Activated T-helper 17 cell treated with anti-CD3 and anti-CD28 coated beads, Interleukin-2, amount 50 U/mL, for 72 hours (primary cell): ENCODE measurements around the gene GNPDA1. TPM values are rescaled to one million over a fixed set of nuclear protein-coding genes. Genes with fewer than 3 reads are reported as not detected.
A peak's percentile ranks its signal among the peaks of the same experiment; 100 is the strongest.
"Not testable (repeated sequence)": the region's sequence is repeated elsewhere in the genome, so short reads cannot be mapped to it uniquely, and the experiment has no call there.

ENCODE experiments used
- ATAC-seq: fragments of 150-1000 bp; cut with Tn5 transposase; replicated peaks from 2 replicates; pipeline ENCODE4 v1.10.0; 2021; ENCODE audit warnings: mild to moderate bottlenecking, moderate library complexity
- H3K27ac Mint-ChIP-seq: one replicate; pipeline ENCODE4 v1.8.0; 2022; ENCODE audit warnings: mixed read lengths
- H3K27me3 Mint-ChIP-seq: one replicate; pipeline ENCODE4 v1.8.0; 2022; ENCODE audit warnings: mixed read lengths
- H3K36me3 Mint-ChIP-seq: one replicate; pipeline ENCODE4 v1.8.0; 2022; ENCODE audit warnings: low read depth, mild to moderate bottlenecking, mixed read lengths
- H3K4me1 Mint-ChIP-seq: one replicate; pipeline ENCODE4 v1.8.0; 2022; ENCODE audit warnings: mixed read lengths
- H3K4me3 Mint-ChIP-seq: one replicate; pipeline ENCODE4 v1.8.0; 2022; ENCODE audit warnings: mild to moderate bottlenecking, mixed read lengths
- H3K9me3 Mint-ChIP-seq: one replicate; pipeline ENCODE4 v1.8.0; 2022; ENCODE audit warnings: mixed read lengths
- total RNA-seq, 2 donors: library from RNA; stranded (reverse); gene quantifications; one replicate each; pipeline ENCODE4 v1.2.3, GENCODE V29; 2022

The GNPDA1 gene
- total RNA-seq, 2 donors from 2014 or later: 35.8 to 51.1 TPM

DNA sequence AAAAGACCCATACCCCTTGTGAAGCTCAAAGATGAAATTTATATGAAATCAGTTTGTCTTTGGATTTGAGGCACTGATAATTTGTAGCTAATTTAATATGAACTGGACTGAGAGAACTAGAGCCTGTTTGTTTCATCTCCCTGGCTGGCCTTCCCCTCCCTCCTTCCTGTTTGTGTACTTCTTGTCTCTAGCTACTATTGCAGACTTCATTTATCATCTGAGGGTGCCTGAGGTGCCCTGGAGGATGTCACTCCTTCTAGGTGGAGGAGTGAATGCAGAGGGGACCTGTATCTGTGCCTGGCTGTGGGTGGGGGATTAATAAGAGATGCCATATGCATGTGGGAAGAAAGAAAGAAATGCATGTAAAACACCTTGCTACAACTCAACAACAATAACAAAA is 22.2 kb upstream of the GNPDA1 start:
- no peaks in the 10 kb centered on the region for H3K9me3 Mint-ChIP-seq
- no peaks in the 10 kb centered on the region for H3K27me3 Mint-ChIP-seq
- no peak overlapping the region for H3K4me3 Mint-ChIP-seq
- no peak overlapping the region for H3K27ac Mint-ChIP-seq
- peaks cover 6% of the 10 kb centered on the region for H3K4me1 Mint-ChIP-seq
- no peaks in the 10 kb centered on the region for H3K36me3 Mint-ChIP-seq
- no peak for ATAC-seq

DNA sequence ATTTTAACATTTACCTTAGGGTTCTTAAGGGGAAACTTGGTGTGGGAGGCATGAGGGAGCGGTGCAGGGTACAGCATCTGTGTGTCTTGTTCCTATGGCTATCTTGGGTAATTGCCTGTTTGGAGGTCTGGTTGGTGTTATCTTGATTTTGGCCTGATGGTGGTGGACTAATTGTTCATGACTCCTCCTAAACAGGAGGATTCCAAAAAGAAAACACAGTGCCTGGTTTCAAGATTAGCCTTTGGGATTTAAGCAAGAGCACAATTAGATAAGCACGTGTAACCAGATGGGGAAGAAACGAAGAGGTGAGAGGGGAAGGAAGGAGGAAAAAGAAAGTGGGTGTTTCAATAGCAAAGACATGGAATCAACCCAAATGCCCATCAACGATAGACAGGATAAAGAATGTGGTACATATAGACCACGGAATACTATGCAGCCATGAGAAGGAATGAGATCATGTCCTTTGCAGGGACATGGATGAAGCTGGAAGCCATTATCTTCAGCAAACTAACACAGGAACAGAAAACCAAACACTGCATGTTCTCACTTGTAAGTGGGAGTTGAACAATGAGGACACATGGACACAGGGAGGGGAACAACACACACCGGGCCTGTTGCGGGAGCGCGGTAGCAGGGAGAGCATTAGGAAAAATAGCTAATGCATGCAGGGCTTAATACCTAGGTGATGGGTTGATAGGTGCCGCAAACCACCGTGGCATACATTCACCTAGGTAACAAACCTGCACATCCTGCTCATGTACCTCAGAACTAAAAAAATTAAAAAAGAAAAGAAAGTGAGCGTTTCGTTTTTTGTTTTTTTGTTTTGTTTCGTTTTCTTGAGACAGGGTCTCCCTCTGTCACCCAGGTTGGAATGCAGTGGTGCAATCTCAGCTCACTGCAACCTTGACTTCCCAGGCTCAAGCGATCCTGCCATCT is 21.1 kb upstream of the GNPDA1 start:
- not testable (repeated sequence) for ATAC-seq, H3K36me3 Mint-ChIP-seq, H3K4me3 Mint-ChIP-seq, H3K27me3 Mint-ChIP-seq, H3K4me1 Mint-ChIP-seq, H3K9me3 Mint-ChIP-seq, H3K27ac Mint-ChIP-seq

DNA sequence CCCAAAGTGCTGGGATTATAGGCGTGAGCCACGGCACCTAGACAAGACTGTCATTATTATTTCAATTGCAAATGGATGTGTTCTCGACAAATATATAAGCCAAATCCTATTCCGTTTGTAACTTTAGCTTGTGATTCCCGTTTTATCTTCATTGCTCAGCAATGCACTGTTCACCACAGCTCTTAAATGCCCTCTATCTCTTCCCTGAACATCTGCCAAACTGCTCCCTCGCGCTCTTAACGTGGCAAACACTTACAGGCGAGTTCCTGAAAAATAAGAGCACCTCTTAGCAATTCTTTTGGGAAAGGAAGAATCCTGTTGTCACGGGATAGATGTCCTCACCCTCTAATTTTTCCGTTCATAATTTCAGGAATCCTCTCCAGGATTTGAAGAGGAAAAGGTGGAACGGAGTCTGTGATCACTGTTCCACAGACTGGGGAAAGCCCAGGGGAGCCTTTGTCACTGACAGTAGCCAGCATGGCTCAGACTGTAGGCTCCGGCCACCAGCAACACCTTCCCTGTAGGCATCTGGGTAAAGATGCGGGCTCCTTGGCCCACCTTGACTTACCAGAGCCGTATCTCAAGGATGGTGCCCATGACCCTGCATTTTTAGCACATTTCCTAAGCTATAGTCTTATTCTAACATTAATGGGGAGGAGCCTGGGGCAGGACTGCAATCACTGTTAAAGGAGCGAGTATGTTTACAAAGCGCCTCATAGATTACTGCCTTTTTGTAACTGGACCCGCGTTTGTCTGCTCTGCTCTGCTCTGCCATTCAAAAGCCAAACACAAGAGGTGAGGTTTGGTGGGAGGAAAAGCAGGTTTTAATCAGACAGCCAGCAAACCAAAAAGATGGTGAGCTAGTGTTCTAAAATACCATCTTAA is 20.2 kb upstream of the GNPDA1 start:
- Mint-ChIP-seq H3K27ac (no peak overlapping the region), H3K9me3 (no peaks in the 10 kb centered on the region), H3K4me1 (peaks cover 6% of the 10 kb centered on the region), H3K36me3 (no peaks in the 10 kb centered on the region), H3K27me3 (no peaks in the 10 kb centered on the region), H3K4me3 (no peak overlapping the region)
- no peak for ATAC-seq

DNA sequence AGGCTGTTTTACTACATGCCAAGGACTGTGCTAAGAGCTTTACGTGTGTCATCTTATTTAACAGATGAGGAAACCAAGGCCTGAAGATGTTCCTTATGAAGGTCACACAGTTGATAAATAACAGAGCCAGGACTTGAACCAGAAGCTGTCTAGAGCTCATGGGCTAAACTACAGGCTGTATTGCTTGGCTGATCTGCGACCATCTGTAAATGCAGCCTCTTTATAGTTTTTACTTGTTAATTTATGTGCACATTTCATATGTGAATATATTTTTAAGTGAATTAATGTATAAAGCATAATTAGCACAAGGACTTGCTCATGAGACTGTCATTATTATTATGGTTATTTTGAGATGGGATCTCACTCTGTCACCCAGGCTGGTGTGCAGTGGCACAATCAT is 19.3 kb upstream of the GNPDA1 start:
- H3K27ac Mint-ChIP-seq: no peak overlapping the region
- no peaks in the 10 kb centered on the region for H3K36me3 Mint-ChIP-seq
- no peak overlapping the region for H3K4me3 Mint-ChIP-seq
- no peak for ATAC-seq
- no peaks in the 10 kb centered on the region for H3K9me3 Mint-ChIP-seq
- no peaks in the 10 kb centered on the region for H3K27me3 Mint-ChIP-seq
- peaks cover 6% of the 10 kb centered on the region for H3K4me1 Mint-ChIP-seq

DNA sequence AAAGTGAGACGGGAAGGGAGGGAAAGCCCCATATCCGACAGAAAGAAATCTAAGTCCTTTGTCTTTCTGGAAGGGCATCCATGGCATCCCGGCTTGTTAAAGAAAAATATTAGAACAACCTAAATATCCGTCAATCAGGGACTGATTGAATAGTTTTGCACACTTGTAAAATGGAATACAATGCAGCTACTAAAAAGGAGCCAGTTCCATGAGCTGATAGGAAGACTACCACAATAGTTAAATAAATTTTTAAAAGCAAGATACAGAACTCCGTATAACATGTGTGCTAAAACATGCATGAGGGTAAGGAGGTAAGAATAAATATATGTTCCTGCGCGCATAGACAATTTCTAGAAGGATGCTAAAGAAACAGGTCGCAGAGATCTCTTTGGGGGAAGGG is 12.8 kb upstream of the GNPDA1 start:
- no peaks in the 10 kb centered on the region for H3K36me3 Mint-ChIP-seq
- H3K4me3 Mint-ChIP-seq: peak overlapping the region; percentile 95
- H3K4me1 Mint-ChIP-seq: peaks cover 7% of the 10 kb centered on the region
- H3K9me3 Mint-ChIP-seq: no peaks in the 10 kb centered on the region
- H3K27me3 Mint-ChIP-seq: no peaks in the 10 kb centered on the region
- H3K27ac Mint-ChIP-seq: peak overlapping the region; percentile 99
- ATAC-seq: no peak

DNA sequence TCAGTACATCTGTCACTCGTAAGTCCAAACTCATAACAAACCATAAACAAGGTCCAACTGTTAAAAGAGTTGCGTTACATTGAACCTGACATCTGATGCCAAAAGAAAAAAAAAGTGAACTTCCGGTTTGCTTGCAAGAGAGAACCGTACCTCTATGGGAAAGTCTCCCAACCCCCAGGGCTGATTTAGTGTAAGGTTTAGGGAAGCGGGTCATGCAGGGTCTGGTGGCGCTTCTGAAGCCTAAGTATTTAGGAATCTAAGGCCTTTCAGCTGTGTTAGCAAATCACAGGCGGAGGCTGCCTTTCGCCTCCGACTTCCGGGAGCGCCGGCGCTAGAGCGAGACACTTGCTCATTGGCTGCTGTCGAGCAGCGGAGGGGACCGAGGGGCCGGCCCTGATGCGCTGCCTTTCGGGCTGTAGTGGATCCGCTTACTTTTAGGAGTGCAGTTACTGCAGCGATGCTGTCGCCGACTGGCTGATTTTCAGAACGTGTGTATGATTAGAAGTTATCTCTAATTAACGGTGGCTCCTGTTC is 12.0 kb upstream of the GNPDA1 start:
- Mint-ChIP-seq H3K9me3 (no peaks in the 10 kb centered on the region), H3K27me3 (no peaks in the 10 kb centered on the region)

DNA sequence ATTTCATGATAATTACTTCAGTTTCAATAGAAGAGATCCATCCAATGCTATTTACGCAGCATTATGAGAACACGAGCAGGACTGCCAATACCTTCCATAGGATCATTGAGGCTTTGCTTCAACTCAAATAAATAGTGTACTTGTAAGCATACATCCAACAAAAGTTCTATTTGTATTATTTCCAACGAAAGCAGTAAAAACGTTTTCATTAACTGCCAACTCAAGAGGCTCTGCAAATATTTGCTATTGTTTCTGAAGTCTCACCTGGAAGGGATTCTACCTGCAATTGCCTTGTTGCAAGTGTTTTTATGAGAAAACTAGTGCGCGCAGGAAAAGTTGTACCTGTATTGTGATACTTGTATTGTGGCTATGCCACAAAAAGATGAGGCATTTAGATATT is 11.0 kb upstream of the GNPDA1 start:
- Mint-ChIP-seq H3K4me1 (peaks cover 11% of the 10 kb centered on the region), H3K27ac (no peak overlapping the region)

More for the DNA sequence above, 12.0 kb upstream of the GNPDA1 start:
- peaks cover 7% of the 10 kb centered on the region for H3K4me1 Mint-ChIP-seq
- H3K27ac Mint-ChIP-seq: peak overlapping the region; percentile 99
- H3K36me3 Mint-ChIP-seq: no peaks in the 10 kb centered on the region
- ATAC-seq: peak; percentile 100
- peak overlapping the region; percentile 95 for H3K4me3 Mint-ChIP-seq

DNA sequence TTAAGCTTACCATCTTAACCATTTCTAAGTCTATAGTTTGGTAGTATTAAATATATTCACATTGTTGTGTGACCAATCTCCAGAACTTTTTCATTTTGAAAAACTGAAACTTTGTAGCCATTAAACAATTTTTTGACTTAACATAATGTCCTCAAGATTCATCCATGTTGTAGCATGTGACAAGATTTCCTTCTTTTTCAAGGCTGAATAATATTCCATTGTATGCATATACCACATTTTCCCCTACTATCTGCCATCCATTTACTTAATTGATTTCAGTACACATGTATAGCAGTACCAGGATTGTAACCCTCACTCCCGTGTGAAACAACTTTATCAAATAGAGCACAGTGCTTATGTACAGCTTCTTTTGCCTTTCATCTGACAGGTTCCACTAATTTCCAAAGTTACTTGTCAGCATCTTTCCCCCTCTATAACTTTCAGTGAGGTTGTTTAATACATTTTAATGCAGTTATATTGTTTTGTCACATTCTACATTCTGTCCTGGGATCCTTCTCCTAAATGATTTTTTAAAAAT is 7.4 kb upstream of the GNPDA1 start:
- no peak overlapping the region for H3K27ac Mint-ChIP-seq

More for the DNA sequence above, 11.0 kb upstream of the GNPDA1 start:
- H3K9me3 Mint-ChIP-seq: no peaks in the 10 kb centered on the region
- no peaks in the 10 kb centered on the region for H3K36me3 Mint-ChIP-seq
- no peaks in the 10 kb centered on the region for H3K27me3 Mint-ChIP-seq
- peak overlapping the region; percentile 95 for H3K4me3 Mint-ChIP-seq
- ATAC-seq: no peak

DNA sequence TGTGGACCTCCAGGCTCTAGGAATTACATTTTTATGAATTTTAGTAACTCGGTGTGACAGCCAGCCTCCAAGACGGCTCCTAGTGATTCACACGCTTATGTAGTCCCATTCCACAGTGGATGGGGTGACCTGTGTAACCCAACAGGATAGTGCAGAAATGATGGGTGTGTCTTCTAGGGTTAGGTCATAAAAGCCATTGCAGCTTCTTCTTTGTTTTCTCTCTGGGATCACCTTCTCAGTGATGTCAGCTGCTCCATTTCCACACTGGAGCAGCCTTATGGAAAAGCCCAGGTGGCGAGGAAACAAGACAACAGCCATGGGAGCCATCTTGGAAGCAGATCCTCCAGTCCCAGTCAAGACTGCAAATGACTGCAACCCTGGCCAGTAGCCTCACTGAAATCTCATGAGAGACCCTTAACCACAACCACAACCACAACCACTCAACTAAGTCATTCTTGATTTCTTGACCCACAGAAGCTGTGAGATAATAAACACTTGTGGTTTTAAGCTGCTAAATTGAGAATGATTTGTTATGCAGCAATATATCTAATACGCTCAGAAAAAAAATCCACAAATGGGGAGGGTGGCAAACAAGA is 5.1 kb upstream of the GNPDA1 start:
- H3K9me3 Mint-ChIP-seq: no peaks in the 10 kb centered on the region
- peaks cover 46% of the 10 kb centered on the region for H3K4me1 Mint-ChIP-seq
- H3K36me3 Mint-ChIP-seq: peaks cover 12% of the 10 kb centered on the region
- peak overlapping the region; percentile 75 for H3K4me3 Mint-ChIP-seq
- H3K27ac Mint-ChIP-seq: peak overlapping the region; percentile 96
- no peaks in the 10 kb centered on the region for H3K27me3 Mint-ChIP-seq
- no peak for ATAC-seq

More for the DNA sequence above, 7.4 kb upstream of the GNPDA1 start:
- Mint-ChIP-seq H3K4me1 (peaks cover 35% of the 10 kb centered on the region), H3K36me3 (peaks cover 12% of the 10 kb centered on the region), H3K27me3 (no peaks in the 10 kb centered on the region), H3K4me3 (no peak overlapping the region), H3K9me3 (no peaks in the 10 kb centered on the region)
- ATAC-seq: no peak

DNA sequence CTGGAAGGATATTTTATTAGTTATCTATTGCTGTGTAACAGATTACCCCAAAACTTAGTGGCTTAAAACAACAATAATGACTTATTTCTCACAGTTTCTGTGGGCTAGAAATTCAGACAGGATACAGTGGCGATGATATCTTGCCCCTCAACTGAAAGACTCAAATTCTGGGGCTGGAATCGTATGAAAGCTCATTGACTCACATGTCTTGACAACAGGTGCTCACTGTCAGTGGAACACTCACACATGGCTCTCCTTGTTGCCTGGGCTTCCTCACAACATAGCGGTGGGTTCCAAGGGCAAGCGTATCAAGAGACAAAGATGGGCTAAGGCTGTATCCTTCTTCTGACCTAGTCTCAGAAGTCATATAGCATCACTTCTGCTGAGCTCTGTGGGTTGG is 3.7 kb upstream of the GNPDA1 start:
- H3K27me3 Mint-ChIP-seq: no peaks in the 10 kb centered on the region
- H3K4me3 Mint-ChIP-seq: peak overlapping the region; percentile 75
- H3K36me3 Mint-ChIP-seq: peaks cover 21% of the 10 kb centered on the region
- ATAC-seq: peak; percentile 59
- peaks cover 53% of the 10 kb centered on the region for H3K4me1 Mint-ChIP-seq
- peak overlapping the region; percentile 96 for H3K27ac Mint-ChIP-seq
- no peaks in the 10 kb centered on the region for H3K9me3 Mint-ChIP-seq

DNA sequence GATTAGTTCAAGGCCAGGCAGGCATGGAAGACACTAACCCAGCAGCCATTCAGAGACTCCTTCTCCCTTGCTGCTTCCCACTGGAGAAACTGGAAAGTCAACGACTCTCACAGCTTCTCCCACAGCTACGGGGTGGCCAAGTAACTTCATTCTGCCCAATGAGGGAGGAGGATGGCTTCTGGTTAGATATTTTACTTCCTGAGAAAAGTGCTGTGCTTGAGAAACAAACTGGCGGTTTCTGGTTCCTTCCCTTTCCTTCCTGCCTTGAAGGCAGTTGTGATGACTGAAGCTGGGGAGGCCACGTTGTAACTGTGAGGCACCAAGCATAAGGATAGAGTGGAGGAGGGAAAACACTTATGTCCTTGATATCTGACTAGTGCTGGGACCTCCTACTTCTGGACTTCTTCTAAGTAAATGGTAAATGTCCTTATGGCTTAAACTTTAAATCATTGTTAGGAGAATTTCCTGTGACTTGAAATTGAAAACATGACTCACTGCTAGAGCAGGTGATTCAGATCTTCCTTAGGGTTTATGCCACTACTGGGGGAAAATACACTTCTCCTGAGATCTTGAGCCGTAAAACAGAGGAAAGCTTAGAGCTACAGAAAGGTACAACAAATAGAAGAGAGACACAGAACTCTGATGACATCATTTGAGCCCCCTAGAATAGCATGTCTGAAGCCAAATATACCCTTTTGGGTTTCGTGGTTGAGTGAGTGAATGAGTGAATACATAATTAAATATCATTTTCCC is 3.1 kb upstream of the GNPDA1 start:
- Mint-ChIP-seq H3K4me1 (peaks cover 53% of the 10 kb centered on the region), H3K9me3 (no peaks in the 10 kb centered on the region), H3K27ac (peak overlapping the region; percentile 96), H3K4me3 (peak overlapping the region; percentile 75), H3K27me3 (no peaks in the 10 kb centered on the region), H3K36me3 (peaks cover 26% of the 10 kb centered on the region)
- ATAC-seq: peak; percentile 68

DNA sequence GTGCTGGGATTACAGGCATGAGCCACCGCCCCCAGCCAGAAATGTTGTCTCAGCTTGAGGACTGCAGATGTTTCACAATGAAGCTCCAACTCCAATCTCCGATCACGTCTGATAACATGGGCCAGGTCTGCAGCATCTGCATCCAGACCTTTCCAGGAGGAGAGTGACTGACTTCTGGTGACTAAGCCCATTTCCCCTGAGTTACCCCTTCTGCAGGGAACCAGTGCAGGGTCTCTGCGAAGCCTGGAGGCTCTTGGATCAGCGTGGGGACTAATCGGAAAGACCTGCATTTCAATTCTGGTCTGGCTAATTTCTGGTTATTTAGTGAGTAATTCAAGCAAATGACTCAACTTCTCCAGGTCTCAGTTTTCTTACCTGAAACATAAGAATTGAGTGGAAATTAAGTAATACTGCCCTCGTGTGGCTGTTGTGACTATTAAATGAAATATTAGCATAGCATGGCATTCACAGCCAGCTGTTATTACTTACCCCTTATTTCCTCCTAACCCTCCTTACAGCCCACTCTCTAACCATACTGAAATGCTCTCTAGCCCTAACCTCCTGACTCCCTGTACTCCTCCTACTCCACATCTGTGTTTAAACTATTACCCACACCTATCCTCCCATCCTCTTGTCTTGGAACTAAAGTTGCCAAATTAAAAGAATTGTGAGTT is 2.2 kb upstream of the GNPDA1 start:
- Mint-ChIP-seq H3K27ac (peak overlapping the region; percentile 96), H3K4me3 (peak overlapping the region; percentile 75), H3K9me3 (no peaks in the 10 kb centered on the region), H3K4me1 (peaks cover 53% of the 10 kb centered on the region), H3K27me3 (no peaks in the 10 kb centered on the region), H3K36me3 (peaks cover 30% of the 10 kb centered on the region)
- peak; percentile 28 for ATAC-seq
